NCI-H2227 (cell line): ENCODE measurements around the gene PHF2.

Experiments used
- DNase-seq: peaks from one replicate; lab custom pipeline; 2025; ENCODE audit not compliant: unreplicated experiment; lab: John Stamatoyannopoulos, UW

PHF2 gene

GRCh38 chr9:93599571-93600403 is 23.4 kb downstream of the PHF2 start:
- DNase-seq = no peak

GRCh38 chr9:93600504-93600903 is 24.1 kb downstream of the PHF2 start:
- DNase-seq = no peak

GRCh38 chr9:93601063-93601462 is 24.7 kb downstream of the PHF2 start:
- DNase-seq = no peak

GRCh38 chr9:93601666-93602065 is 25.3 kb downstream of the PHF2 start:
- no peak for DNase-seq

GRCh38 chr9:93603011-93603410 is 26.6 kb downstream of the PHF2 start:
- DNase-seq = no peak

- no peak for DNase-seq
Measured at GRCh38 chr9:93603906-93604326, 27.5 kb downstream of the PHF2 start.

- DNase-seq = no peak
Measured at GRCh38 chr9:93606187-93606586, 29.8 kb downstream of the PHF2 start.

GRCh38 chr9:93610206-93610605 is 33.8 kb downstream of the PHF2 start:
- DNase-seq = no peak

- no peak for DNase-seq
Measured at GRCh38 chr9:93612052-93612795, 35.8 kb downstream of the PHF2 start.

- DNase-seq = no peak
Measured at GRCh38 chr9:93612796-93613154, 36.4 kb downstream of the PHF2 start.

- no peak for DNase-seq
Measured at GRCh38 chr9:93613174-93613573, 36.8 kb downstream of the PHF2 start.

GRCh38 chr9:93613791-93614190 is 37.4 kb downstream of the PHF2 start:
- DNase-seq = no peak

GRCh38 chr9:93614830-93615468 is 38.6 kb downstream of the PHF2 start:
- no peak for DNase-seq

GRCh38 chr9:93616044-93616443 is 39.7 kb downstream of the PHF2 start:
- no peak for DNase-seq

- DNase-seq = no peak
Measured at GRCh38 chr9:93617273-93617672, 40.9 kb downstream of the PHF2 start.

- DNase-seq = no peak
Measured at GRCh38 chr9:93619272-93619775, 42.9 kb downstream of the PHF2 start.

GRCh38 chr9:93620041-93620506 is 43.7 kb downstream of the PHF2 start:
- DNase-seq = no peak

- DNase-seq = no peak
Measured at GRCh38 chr9:93620881-93621820, 44.8 kb downstream of the PHF2 start.

- DNase-seq = no peak
Measured at GRCh38 chr9:93621922-93622321, 45.5 kb downstream of the PHF2 start.

- DNase-seq = no peak
Measured at GRCh38 chr9:93622691-93623090, 46.3 kb downstream of the PHF2 start.

- no peak for DNase-seq
Measured at GRCh38 chr9:93623753-93624152, 47.4 kb downstream of the PHF2 start.
